Peyer's patch (tissue), 4 donors: ENCODE results near the gene SMIM38. TPM values are rescaled to one million over a fixed set of nuclear protein-coding genes. Genes with fewer than 3 reads are reported as not detected.

Experiments
- DNase-seq, 3 donors: peaks; one replicate each; pipeline ENCODE4 v3.0.0-alpha.2; 2017 to 2019
- H3K27ac ChIP-seq, 4 donors: fragments of 200-600 bp; sonication (generic); one replicate each; pipeline ENCODE4 v1.5.1; 2016 to 2019
- H3K27me3 ChIP-seq, 2 donors: fragments of 200-600 bp; sonication (generic); one replicate each; pipeline ENCODE4 v1.5.1; 2019
- H3K36me3 ChIP-seq, 3 donors: fragments of 200-600 bp; sonication (generic); one replicate each; pipeline ENCODE4 v1.5.1; 2016 to 2019
- H3K4me1 ChIP-seq, 4 donors: fragments of 200-600 bp; sonication (generic); one replicate each; pipeline ENCODE4 v1.5.1; 2016 to 2019
- H3K4me3 ChIP-seq, 4 donors: fragments of 200-600 bp; sonication (generic); 1 replicate in 3 of 4; 2 replicates in 1 of 4; pipeline ENCODE4 v1.5.1; 2016 to 2019; ENCODE audit warnings: mild to moderate bottlenecking in 1 of 4
- H3K9me3 ChIP-seq, 4 donors: fragments of 200-600 bp; sonication (generic); one replicate each; pipeline ENCODE4 v1.5.1; 2016 to 2019; ENCODE audit warnings: mild to moderate bottlenecking in 1 of 4
- CTCF ChIP-seq, 6 experiments: fragments of 450-650 bp in 4 of 6; fragments of 200-600 bp in 2 of 6; sonication (generic) in 1 of 6; IDR thresholded peaks; one replicate each; pipeline ENCODE4 v1.5.1; 2017 to 2019; ENCODE audit warnings: antibody characterized with exemption in 6 of 6, mild to moderate bottlenecking in 3 of 6, moderate library complexity in 1 of 6
- POLR2A ChIP-seq, 2 donors: fragments of 450-650 bp; IDR thresholded peaks; one replicate each; pipeline ENCODE4 v1.5.1; 2017; ENCODE audit warnings: antibody characterized with exemption in 2 of 2, mild to moderate bottlenecking in 2 of 2, moderate library complexity in 2 of 2
- total RNA-seq, 4 donors: library from RNA; depleted of rRNA; stranded (reverse); fragments of >200 nt; gene quantifications; one replicate each; pipeline ENCODE4 v1.1.0, GENCODE V29; 2016

The SMIM38 gene
- 1 to 10 TPM in 1 of 4 donors, under 1 TPM in 1, not detected in 2; 0.95 to 2.8 TPM for total RNA-seq

GRCh38 chr11:69155302-69156234, at the start of gene SMIM38:
SMIM38 (plus strand) TSS chr11:69155935; CDS start chr11:69157847, 1,912 bp downstream.
- H3K4me1 ChIP-seq = peaks cover 0 to 9% (median 0%) of the 10 kb centered on the region in 4 donors
- H3K4me3 ChIP-seq = no peak within 1 kb of the TSS
- no peaks in the 10 kb centered on the region for H3K36me3 ChIP-seq
- peak within 1 kb of the TSS in 1 of 4 donors; percentile 3 for H3K27ac ChIP-seq
- no peaks in the 10 kb centered on the region for H3K27me3 ChIP-seq
- DNase-seq = no peak
- TF ChIP-seq POLR2A (IDR thresholded peaks at IDR 0.05) (no peak), CTCF (IDR thresholded peaks at IDR 0.05) (no peak)
- H3K9me3 ChIP-seq = no peaks in the 10 kb centered on the region

DNA sequence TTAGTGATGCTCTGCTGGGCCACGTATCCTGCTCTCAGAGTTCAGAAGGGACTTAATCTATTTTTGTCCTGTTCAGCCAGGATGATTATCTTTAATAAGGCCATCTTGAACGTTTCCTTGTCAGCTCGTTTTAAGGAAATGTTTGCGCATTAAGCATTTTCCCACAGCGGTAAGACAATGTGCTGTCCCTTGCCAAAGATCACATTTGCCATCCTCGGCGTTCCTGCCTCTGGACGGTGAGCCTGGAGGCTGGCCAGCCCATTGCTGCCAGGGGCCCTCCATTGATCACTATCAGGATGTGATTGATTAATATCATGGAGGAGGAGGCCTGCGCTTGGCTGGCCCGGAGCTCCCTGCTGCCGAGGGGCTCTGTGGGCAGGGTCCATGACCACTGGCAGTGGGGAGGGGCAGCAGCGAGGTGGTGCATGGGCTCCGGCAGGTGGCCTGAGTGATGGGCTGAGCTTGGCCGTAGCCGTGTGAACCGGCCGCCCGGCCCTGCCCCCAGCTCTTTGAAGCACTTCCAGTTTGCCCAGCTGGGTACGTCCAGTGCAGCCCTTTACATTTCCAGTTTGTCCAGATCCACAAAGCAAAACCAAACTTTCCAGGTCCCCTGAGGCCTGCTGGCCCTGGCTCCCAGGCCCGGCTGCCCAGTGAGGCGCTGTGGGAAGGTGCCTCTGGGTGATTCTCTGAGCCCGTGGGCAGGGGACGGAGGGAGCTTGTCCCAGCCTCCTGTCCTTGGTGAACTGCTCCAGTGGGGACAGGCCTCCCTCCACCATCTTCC, 49.5 kb upstream of the SMIM38 start:
- no peaks in the 10 kb centered on the region for H3K4me1 ChIP-seq
- H3K27ac ChIP-seq = no peak overlapping the region
- H3K36me3 ChIP-seq = no peaks in the 10 kb centered on the region
- DNase-seq = no peak
- TF ChIP-seq CTCF (IDR thresholded peaks at IDR 0.05) = no peak
- no peak for TF ChIP-seq POLR2A (IDR thresholded peaks at IDR 0.05)
- H3K27me3 ChIP-seq = no peaks in the 10 kb centered on the region
- no peak overlapping the region for H3K4me3 ChIP-seq
- H3K9me3 ChIP-seq = peaks cover 0 to 4% (median 0%) of the 10 kb centered on the region in 4 donors

GRCh38 chr11:69107413-69107812, 48.3 kb upstream of the SMIM38 start:
- H3K27ac ChIP-seq = no peak overlapping the region
- H3K36me3 ChIP-seq = no peaks in the 10 kb centered on the region
- TF ChIP-seq CTCF (IDR thresholded peaks at IDR 0.05) (no peak), POLR2A (IDR thresholded peaks at IDR 0.05) (no peak)
- DNase-seq = no peak
- no peaks in the 10 kb centered on the region for H3K4me1 ChIP-seq
- H3K4me3 ChIP-seq = no peak overlapping the region
- H3K27me3 ChIP-seq = no peaks in the 10 kb centered on the region
- peaks cover 0 to 4% (median 0%) of the 10 kb centered on the region in 4 donors for H3K9me3 ChIP-seq

DNA sequence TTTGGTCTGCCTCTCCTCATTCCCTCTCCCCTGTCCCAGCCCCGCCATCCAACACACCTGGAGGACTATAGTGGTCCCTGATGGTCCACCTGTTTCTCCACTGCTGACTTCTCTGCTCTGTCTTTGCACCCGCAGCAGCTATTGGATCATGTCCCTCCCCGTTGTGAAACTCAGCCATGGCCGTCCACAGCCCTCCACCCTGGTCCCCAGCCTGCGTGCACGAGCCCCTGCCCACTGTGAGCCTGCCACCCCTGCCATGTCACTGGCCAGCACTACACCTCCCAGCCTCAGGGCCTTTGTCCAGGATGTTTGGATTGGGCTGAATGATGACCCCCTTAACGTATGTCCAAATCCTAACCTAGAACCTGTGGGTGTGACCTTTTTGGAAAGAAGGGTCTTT, 47.7 kb upstream of the SMIM38 start:
- no peak overlapping the region for H3K4me3 ChIP-seq

More for the DNA sequence above, 47.7 kb upstream of the SMIM38 start:
- TF ChIP-seq POLR2A (IDR thresholded peaks at IDR 0.05) = no peak
- no peak for TF ChIP-seq CTCF (IDR thresholded peaks at IDR 0.05)
- DNase-seq = no peak
- H3K27me3 ChIP-seq = no peaks in the 10 kb centered on the region
- H3K9me3 ChIP-seq = peaks cover 0 to 4% (median 0%) of the 10 kb centered on the region in 4 donors
- H3K4me1 ChIP-seq = no peaks in the 10 kb centered on the region
- H3K36me3 ChIP-seq = no peaks in the 10 kb centered on the region
- H3K27ac ChIP-seq = no peak overlapping the region
